K562 (cell line): ENCODE measurements around the gene DBP. TPM values are rescaled to one million over a fixed set of nuclear protein-coding genes. Genes with fewer than 3 reads are reported as not detected.

Experiments
- CAMTA2 ChIP-seq: fragments of 250-450 bp; sonication (Bioruptor Pico); conservative IDR thresholded peaks from 2 replicates; pipeline ENCODE4 v1.5.1; 2022
- DACH1 ChIP-seq: fragments of 450-650 bp; IDR thresholded peaks from 2 replicates; pipeline ENCODE4 v1.6.1; 2018; ENCODE audit not compliant: partially characterized antibody
- GTF2F1 ChIP-seq: IDR thresholded peaks from 2 replicates; pipeline ENCODE4 v1.6.1; 2011; ENCODE audit warnings: low read depth, low read length, improper control_type of control experiment
- HMGN3 ChIP-seq: IDR thresholded peaks from 2 replicates; pipeline ENCODE4 v1.6.1; 2011; ENCODE audit warnings: borderline replicate concordance, low read depth, mild to moderate bottlenecking, mixed read lengths, low read length; ENCODE audit not compliant: insufficient read length; ENCODE audit errors: extremely low read depth
- KAT7 ChIP-seq: sonication (generic); formaldehyde crosslinking; IDR thresholded peaks from 2 replicates; pipeline ENCODE4 v1.8.0; 2022; ENCODE audit warnings: missing genetic modification reagents, mild to moderate bottlenecking, borderline replicate concordance
- NR1H2 ChIP-seq: sonication (generic); formaldehyde crosslinking; IDR thresholded peaks from 2 replicates; pipeline ENCODE4 v1.4.0; 2020; ENCODE audit warnings: mild to moderate bottlenecking, missing genetic modification reagents
- POU5F1 ChIP-seq: fragments of 150-350 bp; IDR thresholded peaks from 2 replicates; pipeline ENCODE4 v1.6.1; 2014; ENCODE audit warnings: borderline replicate concordance, low read length, low read depth, mild to moderate bottlenecking; ENCODE audit not compliant: partially characterized antibody
- RBM22 ChIP-seq: fragments of 200-400 bp; formaldehyde crosslinking; IDR thresholded peaks from 2 replicates; pipeline ENCODE4 v1.6.1; 2018; ENCODE audit warnings: low read length, low read depth; ENCODE audit not compliant: poor library complexity, severe bottlenecking
- TFAM ChIP-seq: fragments of 250-450 bp; sonication (Bioruptor Pico); conservative IDR thresholded peaks from 2 replicates; pipeline ENCODE4 v1.5.0; 2021; ENCODE audit warnings: mild to moderate bottlenecking, moderate library complexity
- YY1 ChIP-seq, 3 experiments: IDR thresholded peaks; 2 replicates each; pipeline ENCODE4 v1.6.1; 2011; ENCODE audit warnings: low read length in 2 of 3, mild to moderate bottlenecking in 2 of 3, moderate library complexity in 2 of 3, borderline replicate concordance in 1 of 3, control low read depth in 1 of 3, low read depth in 1 of 3; ENCODE audit not compliant: insufficient read depth in 3 of 3, insufficient replicate concordance in 2 of 3, control insufficient read depth in 1 of 3, insufficient read length in 1 of 3; ENCODE audit errors: extremely low read depth in 1 of 3
- ZNF239 ChIP-seq: fragments of 250-450 bp; sonication (Bioruptor Pico); IDR thresholded peaks from 2 replicates; pipeline ENCODE4 v1.4.0; 2020; ENCODE audit warnings: mild to moderate bottlenecking
- ZNF282 ChIP-seq: sonication (generic); formaldehyde crosslinking; IDR thresholded peaks from 2 replicates; pipeline ENCODE4 v1.8.1; 2023; ENCODE audit warnings: missing genetic modification reagents
- ZNF316 ChIP-seq: fragments of 450-650 bp; IDR thresholded peaks from 2 replicates; pipeline ENCODE4 v1.6.1; 2016
- polyA plus RNA-seq, 8 experiments: library from polyadenylated mRNA; depleted of rRNA in 4 of 8; stranded (reverse) in 5 of 8; unstranded in 3 of 8; fragments of >200 nt; fragmentation: Nextera tagmentation in 2 of 8; fragmentation: Illumina TruSeq in 1 of 8; extraction: Ambion mirVana in 2 of 8; extraction: Trizol in 1 of 8; gene quantifications; 2 replicates each; pipeline versions ENCODE4 v1.2.1 to v1.2.3, GENCODE V29; 2011 to 2014; ENCODE audit warnings: inconsistent platforms in 1 of 8, missing spikeins in 1 of 8
- total RNA-seq, 7 experiments: library from RNA; depleted of rRNA in 6 of 7; stranded (reverse); fragments of >200 nt in 6 of 7; fragmentation: Illumina TruSeq in 2 of 7; extraction: Trizol in 2 of 7; gene quantifications; 2 replicates each; pipeline versions ENCODE4 v1.2.1 to v1.2.3, GENCODE V29; 2011 to 2021; ENCODE audit warnings: low replicate concordance in 1 of 7
- TF ChIP-seq, protein P1 (sequence below): fragments of 450-650 bp; formaldehyde crosslinking; IDR thresholded peaks from 2 replicates; pipeline ENCODE4 v1.4.0; 2020; ENCODE audit warnings: mild to moderate bottlenecking, mixed read lengths
- TF ChIP-seq, protein P2 (sequence below): fragments of 450-650 bp; IDR thresholded peaks from 2 replicates; pipeline ENCODE4 v1.6.1; 2016; ENCODE audit warnings: low read depth
- TF ChIP-seq, protein P3 (sequence below): fragments of 450-650 bp; formaldehyde crosslinking; conservative IDR thresholded peaks from 2 replicates; pipeline ENCODE4 v1.4.0; 2022; ENCODE audit warnings: mild to moderate bottlenecking, missing genetic modification characterization

DBP gene
- total and polyA plus RNA-seq, 9 of the 15 experiments (the other 6 are each of a cell fraction or from before 2014, with no cell fraction given), result 0.25 to 5.5 (median 1.8) TPM

DNA sequence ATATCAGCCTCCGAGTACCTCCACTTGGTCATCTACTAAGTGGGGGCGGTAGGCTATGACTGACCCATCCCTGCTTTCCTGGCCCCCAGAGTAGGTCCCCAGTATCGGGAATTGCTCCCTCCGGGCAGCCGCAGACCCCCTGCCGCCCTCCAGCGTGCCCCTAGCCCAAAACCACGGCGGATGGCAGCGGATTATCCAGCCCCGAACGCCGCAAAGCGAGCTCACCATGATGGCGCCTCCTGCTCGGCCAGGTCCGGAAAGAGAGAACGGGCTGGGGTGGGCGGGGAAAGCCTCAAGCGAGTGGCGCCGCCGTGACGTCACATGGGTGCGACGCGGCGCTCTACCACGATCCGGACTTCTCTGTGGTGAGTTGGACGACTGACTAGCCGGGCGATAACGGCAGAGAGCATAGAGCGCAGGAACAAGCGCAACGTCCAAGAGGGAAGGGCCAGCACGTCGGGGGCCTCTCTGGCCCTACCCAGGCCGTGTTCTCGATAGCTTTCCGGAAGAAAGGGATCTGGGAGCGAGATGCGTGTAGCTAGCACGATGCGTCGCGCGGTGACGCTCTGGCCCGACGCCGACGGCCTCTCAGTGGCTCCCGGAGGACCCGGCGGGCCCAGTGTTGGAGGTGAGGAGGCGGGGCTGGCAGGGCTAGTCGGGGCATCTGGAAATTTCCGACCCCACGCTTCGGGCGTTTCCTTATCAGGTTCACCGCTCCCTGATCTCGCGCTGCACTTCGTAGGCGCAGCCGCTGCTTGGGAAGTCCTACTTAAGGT lies 18.1 kb downstream of the DBP start, which contains the start of the genes RPL18 and SPHK2 (continued):
- no peak for TF ChIP-seq TFAM
- TF ChIP-seq NR1H2 (CRISPR knock-in tag), result no peak
- TF ChIP-seq, protein P1, sequence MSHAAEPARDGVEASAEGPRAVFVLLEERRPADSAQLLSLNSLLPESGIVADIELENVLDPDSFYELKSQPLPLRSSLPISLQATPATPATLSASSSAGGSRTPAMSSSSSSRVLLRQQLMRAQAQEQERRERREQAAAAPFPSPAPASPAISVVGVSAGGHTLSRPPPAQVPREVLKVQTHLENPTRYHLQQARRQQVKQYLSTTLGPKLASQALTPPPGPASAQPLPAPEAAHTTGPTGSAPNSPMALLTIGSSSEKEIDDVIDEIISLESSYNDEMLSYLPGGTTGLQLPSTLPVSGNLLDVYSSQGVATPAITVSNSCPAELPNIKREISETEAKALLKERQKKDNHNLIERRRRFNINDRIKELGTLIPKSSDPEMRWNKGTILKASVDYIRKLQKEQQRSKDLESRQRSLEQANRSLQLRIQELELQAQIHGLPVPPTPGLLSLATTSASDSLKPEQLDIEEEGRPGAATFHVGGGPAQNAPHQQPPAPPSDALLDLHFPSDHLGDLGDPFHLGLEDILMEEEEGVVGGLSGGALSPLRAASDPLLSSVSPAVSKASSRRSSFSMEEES (CRISPR knock-in tag), result no peak
- TF ChIP-seq KAT7 (CRISPR knock-in tag), result peak; percentile 87; the same call in 1 of the 2 replicates
- peak; percentile 47 to 91 (median 80) for TF ChIP-seq YY1 (IDR thresholded peaks at IDR 0.05; ENCODE audit: borderline replicate concordance in 1 of 3, control insufficient read depth in 1 of 3, extremely low read depth in 1 of 3, insufficient read depth in 3 of 3, insufficient read length in 1 of 3, insufficient replicate concordance in 2 of 3, low read depth in 1 of 3, low read length in 2 of 3)
- peak; percentile 79 for TF ChIP-seq RBM22
- TF ChIP-seq, protein P2, sequence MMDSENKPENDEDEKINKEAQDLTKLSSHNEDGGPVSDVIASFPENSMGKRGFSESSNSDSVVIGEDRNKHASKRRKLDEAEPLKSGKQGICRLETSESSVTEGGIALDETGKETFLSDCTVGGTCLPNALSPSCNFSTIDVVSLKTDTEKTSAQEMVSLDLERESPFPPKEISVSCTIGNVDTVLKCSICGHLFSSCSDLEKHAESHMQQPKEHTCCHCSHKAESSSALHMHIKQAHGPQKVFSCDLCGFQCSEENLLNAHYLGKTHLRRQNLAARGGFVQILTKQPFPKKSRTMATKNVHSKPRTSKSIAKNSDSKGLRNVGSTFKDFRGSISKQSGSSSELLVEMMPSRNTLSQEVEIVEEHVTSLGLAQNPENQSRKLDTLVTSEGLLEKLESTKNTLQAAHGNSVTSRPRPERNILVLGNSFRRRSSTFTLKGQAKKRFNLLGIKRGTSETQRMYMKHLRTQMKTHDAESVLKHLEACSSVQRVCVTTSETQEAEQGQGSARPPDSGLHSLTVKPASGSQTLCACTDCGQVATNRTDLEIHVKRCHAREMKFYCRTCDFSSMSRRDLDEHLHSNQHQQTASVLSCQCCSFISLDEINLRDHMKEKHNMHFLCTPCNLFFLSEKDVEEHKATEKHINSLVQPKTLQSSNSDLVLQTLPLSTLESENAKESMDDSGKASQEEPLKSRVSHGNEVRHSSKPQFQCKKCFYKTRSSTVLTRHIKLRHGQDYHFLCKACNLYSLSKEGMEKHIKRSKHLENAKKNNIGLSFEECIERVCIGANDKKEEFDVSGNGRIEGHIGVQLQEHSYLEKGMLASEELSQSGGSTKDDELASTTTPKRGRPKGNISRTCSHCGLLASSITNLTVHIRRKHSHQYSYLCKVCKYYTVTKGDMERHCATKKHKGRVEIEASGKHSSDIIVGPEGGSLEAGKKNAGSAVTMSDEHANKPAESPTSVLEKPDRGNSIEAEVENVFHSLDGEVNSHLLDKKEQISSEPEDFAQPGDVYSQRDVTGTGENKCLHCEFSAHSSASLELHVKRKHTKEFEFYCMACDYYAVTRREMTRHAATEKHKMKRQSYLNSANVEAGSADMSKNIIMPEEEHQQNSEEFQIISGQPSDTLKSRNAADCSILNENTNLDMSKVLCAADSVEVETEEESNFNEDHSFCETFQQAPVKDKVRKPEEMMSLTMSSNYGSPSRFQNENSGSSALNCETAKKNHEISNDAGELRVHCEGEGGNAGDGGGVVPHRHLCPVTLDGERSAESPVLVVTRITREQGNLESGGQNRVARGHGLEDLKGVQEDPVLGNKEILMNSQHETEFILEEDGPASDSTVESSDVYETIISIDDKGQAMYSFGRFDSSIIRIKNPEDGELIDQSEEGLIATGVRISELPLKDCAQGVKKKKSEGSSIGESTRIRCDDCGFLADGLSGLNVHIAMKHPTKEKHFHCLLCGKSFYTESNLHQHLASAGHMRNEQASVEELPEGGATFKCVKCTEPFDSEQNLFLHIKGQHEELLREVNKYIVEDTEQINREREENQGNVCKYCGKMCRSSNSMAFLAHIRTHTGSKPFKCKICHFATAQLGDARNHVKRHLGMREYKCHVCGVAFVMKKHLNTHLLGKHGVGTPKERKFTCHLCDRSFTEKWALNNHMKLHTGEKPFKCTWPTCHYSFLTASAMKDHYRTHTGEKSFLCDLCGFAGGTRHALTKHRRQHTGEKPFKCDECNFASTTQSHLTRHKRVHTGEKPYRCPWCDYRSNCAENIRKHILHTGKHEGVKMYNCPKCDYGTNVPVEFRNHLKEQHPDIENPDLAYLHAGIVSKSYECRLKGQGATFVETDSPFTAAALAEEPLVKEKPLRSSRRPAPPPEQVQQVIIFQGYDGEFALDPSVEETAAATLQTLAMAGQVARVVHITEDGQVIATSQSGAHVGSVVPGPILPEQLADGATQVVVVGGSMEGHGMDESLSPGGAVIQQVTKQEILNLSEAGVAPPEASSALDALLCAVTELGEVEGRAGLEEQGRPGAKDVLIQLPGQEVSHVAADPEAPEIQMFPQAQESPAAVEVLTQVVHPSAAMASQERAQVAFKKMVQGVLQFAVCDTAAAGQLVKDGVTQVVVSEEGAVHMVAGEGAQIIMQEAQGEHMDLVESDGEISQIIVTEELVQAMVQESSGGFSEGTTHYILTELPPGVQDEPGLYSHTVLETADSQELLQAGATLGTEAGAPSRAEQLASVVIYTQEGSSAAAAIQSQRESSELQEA, result no peak
- no peak for TF ChIP-seq CAMTA2 (CRISPR knock-in tag)
- TF ChIP-seq ZNF239, result peak; percentile 65
- TF ChIP-seq, protein P3, sequence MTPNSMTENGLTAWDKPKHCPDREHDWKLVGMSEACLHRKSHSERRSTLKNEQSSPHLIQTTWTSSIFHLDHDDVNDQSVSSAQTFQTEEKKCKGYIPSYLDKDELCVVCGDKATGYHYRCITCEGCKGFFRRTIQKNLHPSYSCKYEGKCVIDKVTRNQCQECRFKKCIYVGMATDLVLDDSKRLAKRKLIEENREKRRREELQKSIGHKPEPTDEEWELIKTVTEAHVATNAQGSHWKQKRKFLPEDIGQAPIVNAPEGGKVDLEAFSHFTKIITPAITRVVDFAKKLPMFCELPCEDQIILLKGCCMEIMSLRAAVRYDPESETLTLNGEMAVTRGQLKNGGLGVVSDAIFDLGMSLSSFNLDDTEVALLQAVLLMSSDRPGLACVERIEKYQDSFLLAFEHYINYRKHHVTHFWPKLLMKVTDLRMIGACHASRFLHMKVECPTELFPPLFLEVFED, result no peak
- no peak for TF ChIP-seq ZNF282 (CRISPR knock-in tag)
- TF ChIP-seq HMGN3, result peak; percentile 87
- TF ChIP-seq ZNF316, result no peak
- peak; percentile 59 for TF ChIP-seq POU5F1
- no peak; the same call in 1 of the 2 replicates for TF ChIP-seq GTF2F1
- no peak for TF ChIP-seq DACH1
